Measurements from ENCODE around the gene UBL5.
"Not testable (repeated sequence)": the region's sequence is repeated elsewhere in the genome, so short reads cannot be mapped to it uniquely, and the experiment has no call there.

Gene UBL5

DNA sequence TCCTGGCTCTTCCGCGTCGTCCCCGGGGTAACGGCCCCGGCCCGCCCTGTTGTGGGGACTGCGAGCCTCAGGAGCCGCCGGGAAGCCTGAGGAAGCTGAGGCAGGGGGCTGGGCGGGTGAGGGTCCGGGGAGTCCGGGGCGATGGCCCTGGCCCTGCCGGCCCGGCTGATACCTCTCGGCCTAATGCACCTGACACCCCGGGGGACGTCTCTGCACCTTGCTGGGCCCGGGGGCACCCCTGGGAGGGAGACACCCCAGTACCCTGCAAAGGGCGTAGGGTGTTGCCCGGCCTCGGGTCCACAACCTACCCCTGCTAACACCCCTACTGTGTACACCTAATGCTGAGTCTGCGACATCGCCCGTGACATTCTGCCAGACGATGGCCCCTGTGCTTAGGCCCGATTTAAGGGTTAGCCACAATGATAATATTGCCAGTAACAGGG lies 7.8 kb downstream of the UBL5 start:
- H3K4me3 ChIP-seq (ENCODE audit: low read length), result peak overlapping the region; percentile 89
- no peak for DNase-seq (ENCODE audit: low read depth)
- TF ChIP-seq CTCF (conservative IDR thresholded peaks at IDR 0.05; ENCODE audit: low read length), result no peak

DNA sequence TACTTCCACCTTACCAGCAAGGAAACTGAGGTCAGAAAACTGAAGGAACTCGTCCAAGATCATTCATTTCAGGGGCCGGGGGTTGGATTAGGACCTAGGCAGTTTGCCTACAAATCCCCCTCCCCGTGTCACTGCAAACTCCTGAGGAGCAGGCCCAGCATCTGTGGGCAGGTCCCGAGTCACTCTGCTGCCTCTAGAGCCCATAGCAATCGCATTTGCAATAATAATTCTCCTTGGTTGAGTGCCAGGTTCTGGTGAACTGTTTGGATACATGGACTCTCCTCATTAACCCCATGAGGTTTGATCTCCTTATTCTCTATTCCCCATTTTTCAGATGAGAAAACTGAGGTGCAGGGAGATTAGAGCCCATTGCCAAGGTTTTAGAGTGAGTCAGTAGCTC lies 8.3 kb downstream of the UBL5 start:
- peak overlapping the region; percentile 89 for H3K4me3 ChIP-seq (ENCODE audit: low read length)
- peak; percentile 51 for DNase-seq (ENCODE audit: low read depth)
- peak; percentile 15; the same call in 1 of the 2 replicates for TF ChIP-seq CTCF (conservative IDR thresholded peaks at IDR 0.05; ENCODE audit: low read length)

- no peak overlapping the region for H3K4me3 ChIP-seq (ENCODE audit: low read length)
- no peak for TF ChIP-seq CTCF (conservative IDR thresholded peaks at IDR 0.05; ENCODE audit: low read length)
- no peak for DNase-seq (ENCODE audit: low read depth)
Observed at GRCh38 chr19:9838324-9838723, 10.6 kb downstream of the UBL5 start.

DNA sequence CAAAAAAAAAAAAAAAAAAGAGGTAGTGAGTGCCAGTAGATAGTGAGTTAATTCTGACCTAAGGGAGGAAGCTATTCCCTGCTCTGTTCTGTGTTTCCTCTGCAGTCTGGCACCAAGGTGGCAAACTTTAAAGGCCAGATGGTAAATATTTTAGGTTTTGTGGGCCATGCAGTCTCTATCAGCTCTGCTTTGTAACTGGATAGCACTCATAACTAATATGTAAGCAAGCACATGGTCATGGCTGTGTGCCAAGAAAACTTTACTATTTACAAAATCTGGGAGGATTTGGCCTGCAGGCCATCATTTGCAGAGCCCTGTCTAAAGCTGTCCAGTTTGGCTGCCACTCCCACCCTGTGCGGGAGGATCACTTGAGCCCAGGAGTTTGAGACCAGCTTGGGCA lies 11.7 kb downstream of the UBL5 start:
- H3K4me3 ChIP-seq (ENCODE audit: low read length), result no peak overlapping the region
- DNase-seq (ENCODE audit: low read depth), result no peak
- TF ChIP-seq CTCF (conservative IDR thresholded peaks at IDR 0.05; ENCODE audit: low read length), result no peak

- no peak for DNase-seq (ENCODE audit: low read depth)
- no peak overlapping the region for H3K4me3 ChIP-seq (ENCODE audit: low read length)
- TF ChIP-seq CTCF (conservative IDR thresholded peaks at IDR 0.05; ENCODE audit: low read length), result no peak
Observed at GRCh38 chr19:9842834-9843625, 15.3 kb downstream of the UBL5 start.

- not testable (repeated sequence) for H3K4me3 ChIP-seq (ENCODE audit: low read length); DNase-seq (ENCODE audit: low read depth)
Observed at GRCh38 chr19:9843626-9844273, 16.0 kb downstream of the UBL5 start.

GRCh38 chr19:9847087-9847671 lies 19.5 kb downstream of the UBL5 start:
- peak; percentile 95 for DNase-seq (ENCODE audit: low read depth)
- H3K4me3 ChIP-seq (ENCODE audit: low read length), result no peak overlapping the region
- peak; percentile 81 for TF ChIP-seq CTCF (conservative IDR thresholded peaks at IDR 0.05; ENCODE audit: low read length)

Measured in AG10803 (cell line).